Parathyroid adenoma (tissue), 2 donors: Measurements from ENCODE around the gene TCF7L2.

ENCODE experiments used
- H2AFZ ChIP-seq: fragments of 300-600 bp; sonication (generic); one replicate; pipeline ENCODE4 v1.7.0; 2017; ENCODE audit warnings: antibody characterized with exemption, mild to moderate bottlenecking
- H3K27ac ChIP-seq: fragments of 300-600 bp; sonication (generic); one replicate; pipeline ENCODE4 v1.7.0; 2017
- H3K27me3 ChIP-seq: fragments of 300-600 bp; sonication (generic); one replicate; pipeline ENCODE4 v1.7.0; 2017; ENCODE audit warnings: low read length; ENCODE audit not compliant: control insufficient read depth, insufficient read depth
- H3K36me3 ChIP-seq: fragments of 300-600 bp; sonication (generic); one replicate; pipeline ENCODE4 v1.7.0; 2017; ENCODE audit warnings: low read length; ENCODE audit not compliant: control insufficient read depth, insufficient read depth
- H3K4me1 ChIP-seq: fragments of 300-600 bp; sonication (generic); one replicate; pipeline ENCODE4 v1.7.0; 2017; ENCODE audit warnings: control low read depth
- H3K4me2 ChIP-seq: fragments of 300-600 bp; sonication (generic); one replicate; pipeline ENCODE4 v1.7.0; 2017; ENCODE audit warnings: low read length
- H3K4me3 ChIP-seq: fragments of 300-600 bp; sonication (generic); one replicate; pipeline ENCODE4 v1.7.0; 2017; ENCODE audit warnings: low read depth, low read length
- H3K79me2 ChIP-seq: fragments of 300-600 bp; sonication (generic); one replicate; pipeline ENCODE4 v1.7.0; 2017; ENCODE audit warnings: control low read depth
- H3K9ac ChIP-seq: fragments of 300-600 bp; sonication (generic); one replicate; pipeline ENCODE4 v1.7.0; 2017; ENCODE audit warnings: mild to moderate bottlenecking
- H3K9me3 ChIP-seq: fragments of 300-600 bp; sonication (generic); one replicate; pipeline ENCODE4 v1.7.0; 2017; ENCODE audit warnings: low read length; ENCODE audit not compliant: control insufficient read depth
- TF ChIP-seq, protein P1 (sequence below): fragments of 300-600 bp; sonication (generic); IDR thresholded peaks from one replicate; pipeline ENCODE4 v1.7.0; 2017; ENCODE audit warnings: antibody characterized with exemption, mild to moderate bottlenecking
- donor health status: primary hyperparathyroidism.

The TCF7L2 gene

DNA sequence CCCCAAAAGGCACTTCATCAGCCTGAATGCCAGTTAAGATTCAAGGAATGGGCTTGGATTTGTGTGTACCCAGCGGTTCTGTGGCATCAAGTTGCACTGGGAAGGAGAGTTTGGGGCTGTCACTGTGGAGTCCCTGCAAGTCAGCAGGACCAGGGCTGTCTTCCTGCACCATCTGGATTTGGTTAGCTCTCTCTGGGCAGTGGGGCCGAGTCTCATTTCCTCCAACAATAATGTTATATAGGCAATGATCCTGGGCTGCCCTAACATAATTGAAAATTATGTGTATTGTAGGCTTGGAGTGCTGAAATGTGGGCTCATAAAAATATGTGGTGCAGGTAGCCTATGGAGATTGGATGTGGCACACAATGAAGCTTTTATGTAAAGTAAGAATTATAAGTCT, 87.2 kb downstream of the TCF7L2 start:
- no peaks in the 10 kb centered on the region for H3K27me3 ChIP-seq
- H3K4me2 ChIP-seq: no peak overlapping the region
- H3K79me2 ChIP-seq: peaks cover 13% of the 10 kb centered on the region
- no peak overlapping the region for H2AFZ ChIP-seq
- no peak overlapping the region for H3K9ac ChIP-seq
- H3K27ac ChIP-seq: no peak overlapping the region
- TF ChIP-seq, protein P1, sequence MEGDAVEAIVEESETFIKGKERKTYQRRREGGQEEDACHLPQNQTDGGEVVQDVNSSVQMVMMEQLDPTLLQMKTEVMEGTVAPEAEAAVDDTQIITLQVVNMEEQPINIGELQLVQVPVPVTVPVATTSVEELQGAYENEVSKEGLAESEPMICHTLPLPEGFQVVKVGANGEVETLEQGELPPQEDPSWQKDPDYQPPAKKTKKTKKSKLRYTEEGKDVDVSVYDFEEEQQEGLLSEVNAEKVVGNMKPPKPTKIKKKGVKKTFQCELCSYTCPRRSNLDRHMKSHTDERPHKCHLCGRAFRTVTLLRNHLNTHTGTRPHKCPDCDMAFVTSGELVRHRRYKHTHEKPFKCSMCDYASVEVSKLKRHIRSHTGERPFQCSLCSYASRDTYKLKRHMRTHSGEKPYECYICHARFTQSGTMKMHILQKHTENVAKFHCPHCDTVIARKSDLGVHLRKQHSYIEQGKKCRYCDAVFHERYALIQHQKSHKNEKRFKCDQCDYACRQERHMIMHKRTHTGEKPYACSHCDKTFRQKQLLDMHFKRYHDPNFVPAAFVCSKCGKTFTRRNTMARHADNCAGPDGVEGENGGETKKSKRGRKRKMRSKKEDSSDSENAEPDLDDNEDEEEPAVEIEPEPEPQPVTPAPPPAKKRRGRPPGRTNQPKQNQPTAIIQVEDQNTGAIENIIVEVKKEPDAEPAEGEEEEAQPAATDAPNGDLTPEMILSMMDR: no peak
- H3K4me1 ChIP-seq: no peaks in the 10 kb centered on the region
- no peak overlapping the region for H3K4me3 ChIP-seq
- no peaks in the 10 kb centered on the region for H3K36me3 ChIP-seq
- H3K9me3 ChIP-seq: no peaks in the 10 kb centered on the region

DNA sequence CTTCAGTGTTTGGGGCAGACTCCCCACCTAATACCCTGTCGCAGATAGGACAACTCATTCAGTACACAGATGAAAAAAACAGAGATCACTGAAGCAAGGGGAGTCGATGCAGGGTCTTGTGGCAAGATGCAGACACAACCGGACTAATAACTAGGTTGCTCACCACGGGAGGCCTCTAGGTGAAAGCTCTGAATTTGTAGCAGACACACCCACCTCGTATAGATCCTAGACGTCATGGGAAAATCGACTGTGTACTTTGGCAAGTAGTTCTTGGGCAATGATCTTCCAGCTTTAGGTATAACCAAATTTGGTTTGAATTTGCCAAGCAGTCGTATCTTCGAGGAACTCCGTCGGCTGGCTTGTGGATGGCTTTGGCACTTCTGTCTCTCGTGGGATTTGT, 88.1 kb downstream of the TCF7L2 start:
- TF ChIP-seq, protein P1: no peak
- Histone ChIP-seq H3K9ac (no peak overlapping the region), H3K9me3 (no peaks in the 10 kb centered on the region), H3K4me2 (no peak overlapping the region), H2AFZ (no peak overlapping the region), H3K79me2 (peaks cover 13% of the 10 kb centered on the region), H3K36me3 (no peaks in the 10 kb centered on the region), H3K4me1 (no peaks in the 10 kb centered on the region), H3K27me3 (no peaks in the 10 kb centered on the region), H3K4me3 (no peak overlapping the region), H3K27ac (no peak overlapping the region)

DNA sequence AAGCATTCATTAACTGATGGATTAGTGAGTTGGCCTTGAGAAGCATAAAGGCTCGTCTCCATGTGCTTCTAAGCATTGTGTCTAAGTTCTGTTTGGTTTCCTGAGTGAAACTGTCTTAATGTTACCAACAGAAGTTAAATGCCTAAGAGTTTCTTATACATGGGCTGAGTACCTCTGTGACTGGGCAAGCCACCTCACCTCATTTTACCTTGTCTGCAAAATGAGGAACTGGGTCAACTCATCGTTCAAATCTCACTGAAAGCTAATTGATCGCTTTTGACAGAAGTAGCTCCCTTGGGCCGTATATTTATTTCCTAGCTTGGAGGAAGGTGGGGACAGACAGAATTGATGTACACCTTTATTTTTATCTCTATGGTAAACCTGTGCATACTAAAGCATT, 88.9 kb downstream of the TCF7L2 start:
- H3K4me3 ChIP-seq: no peak overlapping the region
- H3K4me2 ChIP-seq: no peak overlapping the region
- TF ChIP-seq, protein P1: no peak
- H2AFZ ChIP-seq: no peak overlapping the region
- no peak overlapping the region for H3K9ac ChIP-seq
- H3K36me3 ChIP-seq: no peaks in the 10 kb centered on the region
- no peaks in the 10 kb centered on the region for H3K4me1 ChIP-seq
- H3K27ac ChIP-seq: no peak overlapping the region
- peaks cover 13% of the 10 kb centered on the region for H3K79me2 ChIP-seq
- H3K9me3 ChIP-seq: no peaks in the 10 kb centered on the region
- H3K27me3 ChIP-seq: no peaks in the 10 kb centered on the region

DNA sequence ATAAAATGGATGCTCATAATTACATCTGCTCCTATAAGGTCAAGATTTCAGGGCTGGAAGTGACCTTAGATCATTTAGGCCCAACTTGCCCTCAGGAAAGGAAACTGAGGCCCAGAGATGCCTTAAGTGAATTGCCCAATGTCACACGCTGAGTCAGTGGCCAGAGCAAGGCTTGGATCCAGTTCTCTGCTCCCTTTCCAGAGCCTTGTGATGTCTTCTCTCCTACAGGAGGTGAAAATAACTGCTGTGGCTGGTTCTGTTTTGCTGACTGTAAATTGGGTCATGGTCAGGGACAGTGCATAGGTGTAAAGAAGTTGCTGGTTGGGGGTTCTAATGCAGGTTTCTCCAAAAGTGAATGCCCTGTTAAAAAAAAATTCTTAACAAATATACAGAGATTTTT, 91.3 kb downstream of the TCF7L2 start:
- Histone ChIP-seq H3K4me2 (no peak overlapping the region), H3K4me3 (no peak overlapping the region), H3K79me2 (peaks cover 10% of the 10 kb centered on the region), H3K27me3 (no peaks in the 10 kb centered on the region), H2AFZ (no peak overlapping the region), H3K9me3 (no peaks in the 10 kb centered on the region), H3K4me1 (no peaks in the 10 kb centered on the region), H3K27ac (no peak overlapping the region), H3K9ac (no peak overlapping the region), H3K36me3 (no peaks in the 10 kb centered on the region)
- TF ChIP-seq, protein P1: no peak

DNA sequence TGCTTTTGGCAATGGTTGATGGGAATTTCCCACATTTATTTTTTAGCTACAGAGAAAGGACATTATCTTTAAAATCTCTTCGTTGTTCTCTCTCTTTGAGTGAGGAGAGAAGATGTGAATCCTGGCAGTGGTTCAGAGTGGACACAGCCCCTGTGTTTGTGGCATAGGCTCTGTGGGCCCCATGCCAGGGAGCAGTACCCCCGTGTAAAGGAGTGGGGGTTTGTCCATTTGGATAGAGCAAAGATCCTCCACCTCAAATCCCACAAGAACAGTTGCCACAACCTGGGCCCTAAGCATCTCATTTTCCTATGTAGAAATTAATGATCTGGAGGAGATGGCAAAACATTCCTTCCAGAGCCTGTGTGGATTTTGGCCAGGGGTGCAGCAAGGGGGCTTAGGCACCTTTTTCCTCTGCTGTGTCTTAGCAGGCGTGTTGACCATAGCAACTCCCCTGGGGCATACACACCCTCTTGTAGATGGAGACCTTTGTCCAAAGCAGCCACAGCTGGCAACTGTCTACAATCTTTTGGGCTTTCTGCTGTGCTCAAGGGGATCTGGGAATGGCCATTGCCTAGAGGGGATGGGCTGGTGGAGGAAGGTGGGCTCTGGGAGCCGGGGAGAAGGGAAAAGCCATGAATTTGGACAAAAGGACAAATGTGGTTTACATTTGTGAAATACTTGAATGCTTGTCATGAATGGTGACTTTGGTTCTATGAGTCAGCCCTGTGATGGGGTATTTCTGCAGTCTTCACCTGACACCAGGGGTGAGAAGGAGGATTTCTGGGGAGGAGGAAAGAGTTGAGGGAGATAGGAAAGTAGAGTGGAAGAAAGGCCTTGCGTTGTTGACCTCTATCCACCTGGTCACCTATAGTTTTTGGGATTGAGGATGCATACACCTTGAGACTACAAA, 92.0 kb downstream of the TCF7L2 start:
- TF ChIP-seq, protein P1: no peak
- H3K27me3 ChIP-seq: no peaks in the 10 kb centered on the region
- peaks cover 10% of the 10 kb centered on the region for H3K79me2 ChIP-seq
- no peaks in the 10 kb centered on the region for H3K36me3 ChIP-seq
- H3K9ac ChIP-seq: no peak overlapping the region
- H2AFZ ChIP-seq: no peak overlapping the region
- no peak overlapping the region for H3K27ac ChIP-seq
- no peak overlapping the region for H3K4me2 ChIP-seq
- H3K4me3 ChIP-seq: no peak overlapping the region
- no peaks in the 10 kb centered on the region for H3K9me3 ChIP-seq
- no peaks in the 10 kb centered on the region for H3K4me1 ChIP-seq
